HCT116 (cell line): Measurements from ENCODE around the gene FOXO3. TPM values are rescaled to one million over a fixed set of nuclear protein-coding genes. Genes with fewer than 3 reads are reported as not detected.

Source experiments
- ATAC-seq: fragments of 200-7000 bp; cut with Tn5 transposase; 2 replicates; pipeline ENCODE4 v1.9.1; 2020; ENCODE audit warnings: mild to moderate bottlenecking, moderate library complexity
- BruUV-seq: library from RNA; stranded (reverse); fragments of 400-500 nt; replicated peaks from 2 replicates; lab custom pipeline; 2021; lab: Mats Ljungman, UMichigan
- CTCF ChIA-PET: fragments of 300-600 bp; sonication (Branson Sonifier 250); formaldehyde crosslinking; loops from one replicate; lab custom pipeline; 2021; ENCODE audit warnings: antibody characterized with exemption; lab: Charles Lee
- POLR2A ChIA-PET: fragments of 300-600, 350-600 bp; sonication (Branson Sonifier 250); formaldehyde crosslinking; loops from one replicate; lab custom pipeline; 2021; ENCODE audit warnings: antibody characterized with exemption; lab: Charles Lee
- RAD21 ChIA-PET, 2 experiments: fragments of 300-600 bp; sonication (Branson Sonifier 250); formaldehyde crosslinking; loops; one replicate each; lab custom pipeline; 2023; ENCODE audit warnings: low total read pairs in 2 of 2; ENCODE audit not compliant: uncharacterized antibody in 2 of 2, unreplicated experiment in 2 of 2, low non-redundant PET in 1 of 2; lab: Charles Lee
- DNase-seq: peaks from one replicate; pipeline ENCODE4 v3.0.0-alpha.2; 2010; ENCODE audit warnings: low read depth, low spot score
- H2AFZ ChIP-seq: fragments of 200-600 bp; shearing (Covaris generic), sonication (generic); 2 replicates; pipeline ENCODE4 v1.6.1; 2017; ENCODE audit warnings: low read depth, mixed run types, mixed read lengths, antibody characterized with exemption, low read length; ENCODE audit not compliant: poor library complexity, severe bottlenecking
- H3K27ac ChIP-seq: 2 replicates; pipeline ENCODE4 v1.5.1; 2012; ENCODE audit warnings: low read depth, low read length
- H3K27me3 ChIP-seq: fragments of 200-600 bp; sonication (generic); 2 replicates; pipeline ENCODE4 v1.6.1; 2016; ENCODE audit warnings: mixed run types, low read length, mixed read lengths; ENCODE audit not compliant: insufficient read depth
- H3K36me3 ChIP-seq, 2 experiments: fragments of 200-500 bp in 1 of 2; fragments of 200-600 bp in 1 of 2; sonication (Bioruptor generic) in 1 of 2; sonication (generic) in 1 of 2; 2 replicates each; pipeline versions ENCODE4 v1.5.1 to v1.6.1; 2014 to 2016; ENCODE audit warnings: low read length in 2 of 2, inconsistent platforms in 1 of 2, mixed read lengths in 1 of 2, mixed run types in 1 of 2; ENCODE audit not compliant: insufficient read depth in 2 of 2, control insufficient read depth in 1 of 2
- H3K4me1 ChIP-seq, 2 experiments: fragments of 200-600 bp in 1 of 2; sonication (generic) in 1 of 2; 2 replicates each; pipeline versions ENCODE4 v1.5.1 to v1.6.1; 2012 to 2017; ENCODE audit warnings: low read length in 2 of 2, inconsistent platforms in 1 of 2, mild to moderate bottlenecking in 1 of 2, mixed read lengths in 1 of 2, mixed run types in 1 of 2, moderate library complexity in 1 of 2; ENCODE audit not compliant: insufficient read depth in 2 of 2, control insufficient read depth in 1 of 2
- H3K4me2 ChIP-seq: fragments of 200-600 bp; sonication (generic); 2 replicates; pipeline ENCODE4 v1.6.1; 2017; ENCODE audit warnings: mixed run types, low read length, mixed read lengths
- H3K4me3 ChIP-seq, 2 experiments: fragments of 200-600 bp in 1 of 2; sonication (generic) in 1 of 2; replicated peaks in 1 of 2; 2 replicates each; pipeline ENCODE4 v1.5.1; 2011 to 2016; ENCODE audit warnings: low read length in 2 of 2, control low read depth in 1 of 2, low read depth in 1 of 2, mild to moderate bottlenecking in 1 of 2, mixed read lengths in 1 of 2, mixed run types in 1 of 2
- H3K79me2 ChIP-seq: fragments of 200-600 bp; sonication (generic); 2 replicates; pipeline ENCODE4 v1.6.1; 2017; ENCODE audit warnings: mild to moderate bottlenecking, mixed run types, low read length, moderate library complexity, mixed read lengths; ENCODE audit not compliant: insufficient read depth
- H3K9ac ChIP-seq: fragments of 200-600 bp; sonication (generic); 2 replicates; pipeline ENCODE4 v1.6.1; 2016; ENCODE audit warnings: low read length, mixed read lengths
- H3K9me2 ChIP-seq: fragments of 200-600 bp; sonication (generic), shearing (Covaris generic); 2 replicates; pipeline ENCODE4 v1.6.1; 2017; ENCODE audit warnings: mixed run types, mild to moderate bottlenecking, moderate library complexity; ENCODE audit not compliant: insufficient read depth
- H3K9me3 ChIP-seq, 2 experiments: fragments of 200-500 bp in 1 of 2; fragments of 200-600 bp in 1 of 2; sonication (Bioruptor generic) in 1 of 2; sonication (generic) in 1 of 2; 2 replicates each; pipeline ENCODE4 v1.6.1; 2014 to 2017; ENCODE audit warnings: low read length in 2 of 2, mixed read lengths in 2 of 2, inconsistent platforms in 1 of 2, low read depth in 1 of 2, mild to moderate bottlenecking in 1 of 2, mixed run types in 1 of 2, moderate library complexity in 1 of 2; ENCODE audit not compliant: control insufficient read depth in 1 of 2, insufficient read depth in 1 of 2
- H4K20me1 ChIP-seq: fragments of 200-600 bp; sonication (generic), shearing (Covaris generic); 2 replicates; pipeline ENCODE4 v1.6.1; 2017; ENCODE audit warnings: mixed run types, mild to moderate bottlenecking, moderate library complexity; ENCODE audit not compliant: insufficient read depth
- CTCF ChIP-seq, 3 experiments: fragments of 200-600 bp in 1 of 3; sonication (generic) in 1 of 3; IDR thresholded peaks in 2 of 3; conservative IDR thresholded peaks in 1 of 3; 2 replicates each; pipeline ENCODE4 v1.5.1; 2012 to 2017; ENCODE audit warnings: low read depth in 2 of 3, low read length in 2 of 3, antibody characterized with exemption in 1 of 3, borderline replicate concordance in 1 of 3, control low read depth in 1 of 3, mild to moderate bottlenecking in 1 of 3, mixed read lengths in 1 of 3, mixed run types in 1 of 3, moderate library complexity in 1 of 3; ENCODE audit not compliant: insufficient read depth in 1 of 3
- EGR1 ChIP-seq: IDR thresholded peaks from 2 replicates; pipeline ENCODE4 v1.6.1; 2012; ENCODE audit warnings: low read depth
- ELF1 ChIP-seq: IDR thresholded peaks from 2 replicates; pipeline ENCODE4 v1.6.1; 2012; ENCODE audit warnings: low read depth, borderline replicate concordance
- EZH2phosphoT487 ChIP-seq: fragments of 200-600 bp; IDR thresholded peaks from 2 replicates; pipeline ENCODE4 v1.6.1; 2018; ENCODE audit warnings: antibody characterized with exemption, borderline replicate concordance
- JUND ChIP-seq: IDR thresholded peaks from 2 replicates; pipeline ENCODE4 v1.6.1; 2012
- MAX ChIP-seq: IDR thresholded peaks from 2 replicates; pipeline ENCODE4 v1.6.1; 2012
- POLR2A ChIP-seq: IDR thresholded peaks from 2 replicates; pipeline ENCODE4 v1.7.0; 2011; ENCODE audit warnings: borderline replicate concordance; ENCODE audit not compliant: insufficient read depth, insufficient read length; ENCODE audit errors: extremely low read depth
- POLR2AphosphoS5 ChIP-seq: IDR thresholded peaks from 2 replicates; pipeline ENCODE4 v1.6.1; 2011; ENCODE audit warnings: mild to moderate bottlenecking, low read depth, low read length, moderate library complexity
- RAD21 ChIP-seq: IDR thresholded peaks from 2 replicates; pipeline ENCODE4 v1.6.1; 2012; ENCODE audit warnings: low read depth, mild to moderate bottlenecking
- REST ChIP-seq: IDR thresholded peaks from 2 replicates; pipeline ENCODE4 v1.6.1; 2012; ENCODE audit warnings: low read depth
- SIN3A ChIP-seq: IDR thresholded peaks from 2 replicates; pipeline ENCODE4 v1.6.1; 2012; ENCODE audit warnings: low read depth
- SP1 ChIP-seq: IDR thresholded peaks from 2 replicates; pipeline ENCODE4 v1.6.1; 2012; ENCODE audit warnings: low read depth
- SRF ChIP-seq: IDR thresholded peaks from 2 replicates; pipeline ENCODE4 v1.6.1; 2012; ENCODE audit warnings: low read depth
- TCF7L2 ChIP-seq: IDR thresholded peaks from 2 replicates; pipeline ENCODE4 v1.7.0; 2011; ENCODE audit warnings: borderline replicate concordance, inconsistent platforms; ENCODE audit not compliant: insufficient read depth, insufficient read length; ENCODE audit errors: extremely low read depth
- YY1 ChIP-seq: IDR thresholded peaks from 2 replicates; pipeline ENCODE4 v1.6.1; 2011; ENCODE audit warnings: low read length, low read depth, moderate library complexity, mild to moderate bottlenecking; ENCODE audit not compliant: insufficient replicate concordance; ENCODE audit errors: extremely low read depth
- ZBTB33 ChIP-seq: IDR thresholded peaks from 2 replicates; pipeline ENCODE4 v1.6.1; 2011; ENCODE audit warnings: mild to moderate bottlenecking, low read length, moderate library complexity; ENCODE audit not compliant: insufficient replicate concordance; ENCODE audit errors: extremely low read depth
- ZFX ChIP-seq: fragments of 450-650 bp; IDR thresholded peaks from 2 replicates; pipeline ENCODE4 v1.6.1; 2017
- ZNF274 ChIP-seq: fragments of 200-500 bp; sonication (Bioruptor generic); IDR thresholded peaks from 2 replicates; pipeline ENCODE4 v1.6.1; 2014; ENCODE audit warnings: mild to moderate bottlenecking, low read depth, low read length, inconsistent platforms
- intact Hi-C: fragments of 100-400 bp; cut with micrococcal nuclease; formaldehyde crosslinking; loops from 2 replicates; pipeline ENCODE4 v1.10.0; 2022
- total RNA-seq: library from RNA; stranded (reverse); gene quantifications from one replicate; pipeline ENCODE4 v1.2.1, GENCODE V29; 2021; ENCODE audit not compliant: unreplicated experiment

The FOXO3 gene
- total RNA-seq, 1 experiment from 2014 or later: 40.0 TPM

GRCh38 chr6:108566406-108566805 is 5.7 kb downstream of the FOXO3 start:
- ATAC-seq: no peak
- ChIA-PET POLR2A (no interaction called here), RAD21 (no interaction called here), CTCF (no interaction called here)
- intact Hi-C loops: no loop called here
- no peak overlapping the region for H3K27ac ChIP-seq
- peaks cover 20 to 25% of the 10 kb centered on the region in 2 experiments; a peak in 3 of 4 replicates for H3K36me3 ChIP-seq
- H3K27me3 ChIP-seq: no peaks in the 10 kb centered on the region
- peaks cover 43 to 49% of the 10 kb centered on the region in 2 experiments for H3K4me1 ChIP-seq
- H3K4me3 ChIP-seq: no peak overlapping the region
- no TSS peak for BruUV-seq
- no peak for DNase-seq
- H3K79me2 ChIP-seq: peaks cover 92% of the 10 kb centered on the region
- no peak overlapping the region for H2AFZ ChIP-seq
- peaks cover 4% of the 10 kb centered on the region; the same call in 1 of the 2 replicates for H4K20me1 ChIP-seq
- TF ChIP-seq YY1 (no peak), ZBTB33 (no peak), JUND (no peak), MAX (no peak), SRF (no peak), TCF7L2 (no peak), ZFX (no peak), POLR2A (no peak), CTCF (IDR thresholded peaks at IDR 0.05 in 2 of 3, conservative IDR thresholded peaks at IDR 0.05 in 1 of 3; ENCODE audit: borderline replicate concordance in 1 of 3, insufficient read depth in 1 of 3, low read depth in 2 of 3, low read length in 2 of 3) (no peak), EZH2phosphoT487 (no peak), EGR1 (no peak), ZNF274 (no peak), SIN3A (no peak), REST (no peak), ELF1 (no peak), SP1 (no peak), RAD21 (no peak), POLR2AphosphoS5 (no peak)
- no peaks in the 10 kb centered on the region for H3K9me3 ChIP-seq
- no peak overlapping the region for H3K4me2 ChIP-seq
- H3K9ac ChIP-seq: no peak overlapping the region
- H3K9me2 ChIP-seq: no peaks in the 10 kb centered on the region
